Measurements from ENCODE around the gene GALM.

DNA sequence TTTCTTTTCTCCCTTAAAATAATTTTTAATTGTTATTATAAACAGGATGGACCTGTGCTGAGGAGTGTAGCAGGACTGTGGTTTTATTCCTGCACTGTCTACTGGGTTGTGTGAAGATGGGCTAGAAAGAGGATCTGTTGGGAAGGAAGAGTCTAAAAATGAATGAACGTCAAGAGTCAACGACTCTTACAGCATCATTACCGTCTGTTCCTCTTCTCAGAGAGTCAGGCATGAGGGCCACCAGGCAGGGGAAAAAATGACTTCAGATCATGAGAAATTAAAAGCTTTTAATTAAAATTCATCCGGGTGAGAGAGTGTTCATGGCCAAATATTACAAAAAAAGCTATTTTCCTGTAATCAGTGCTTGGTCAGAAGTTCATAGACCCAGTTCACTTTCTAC lies 52.7 kb downstream of the GALM start:
- TF ChIP-seq, protein P1, sequence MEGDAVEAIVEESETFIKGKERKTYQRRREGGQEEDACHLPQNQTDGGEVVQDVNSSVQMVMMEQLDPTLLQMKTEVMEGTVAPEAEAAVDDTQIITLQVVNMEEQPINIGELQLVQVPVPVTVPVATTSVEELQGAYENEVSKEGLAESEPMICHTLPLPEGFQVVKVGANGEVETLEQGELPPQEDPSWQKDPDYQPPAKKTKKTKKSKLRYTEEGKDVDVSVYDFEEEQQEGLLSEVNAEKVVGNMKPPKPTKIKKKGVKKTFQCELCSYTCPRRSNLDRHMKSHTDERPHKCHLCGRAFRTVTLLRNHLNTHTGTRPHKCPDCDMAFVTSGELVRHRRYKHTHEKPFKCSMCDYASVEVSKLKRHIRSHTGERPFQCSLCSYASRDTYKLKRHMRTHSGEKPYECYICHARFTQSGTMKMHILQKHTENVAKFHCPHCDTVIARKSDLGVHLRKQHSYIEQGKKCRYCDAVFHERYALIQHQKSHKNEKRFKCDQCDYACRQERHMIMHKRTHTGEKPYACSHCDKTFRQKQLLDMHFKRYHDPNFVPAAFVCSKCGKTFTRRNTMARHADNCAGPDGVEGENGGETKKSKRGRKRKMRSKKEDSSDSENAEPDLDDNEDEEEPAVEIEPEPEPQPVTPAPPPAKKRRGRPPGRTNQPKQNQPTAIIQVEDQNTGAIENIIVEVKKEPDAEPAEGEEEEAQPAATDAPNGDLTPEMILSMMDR (IDR thresholded peaks at IDR 0.05; ENCODE audit: insufficient read depth, low read length, poor library complexity, severe bottlenecking), result no peak
- no peak for TF ChIP-seq EZH2phosphoT487 (conservative IDR thresholded peaks at IDR 0.05; ENCODE audit: low read length)

Data from SU-DHL-6 (cell line).